Mesenchymal stem cell (in vitro differentiated cells and primary cell): ENCODE data around the gene CXCR6.

Source experiments
- DNase-seq: peaks from one replicate; pipeline ENCODE4 v3.0.0-alpha.2; 2013
- H2AFZ ChIP-seq: one replicate; pipeline ENCODE4 v1.6.1; 2013; ENCODE audit warnings: low read depth, mild to moderate bottlenecking, control low read depth, inconsistent platforms, low read length, moderate library complexity
- H2AK5ac ChIP-seq: 2 replicates; pipeline ENCODE4 v1.6.1; 2013; ENCODE audit warnings: low read length, moderate library complexity, mild to moderate bottlenecking, inconsistent platforms; ENCODE audit not compliant: severe bottlenecking
- H2BK120ac ChIP-seq: one replicate; pipeline ENCODE4 v1.6.1; 2013; ENCODE audit warnings: low read depth, mild to moderate bottlenecking, inconsistent platforms, low read length, moderate library complexity
- H2BK12ac ChIP-seq, 2 experiments: one replicate each; pipeline ENCODE4 v1.6.1; 2013; ENCODE audit warnings: inconsistent platforms in 2 of 2, low read length in 2 of 2, mild to moderate bottlenecking in 2 of 2, moderate library complexity in 2 of 2, control low read depth in 1 of 2
- H2BK15ac ChIP-seq: one replicate; pipeline ENCODE4 v1.6.1; 2013; ENCODE audit warnings: mild to moderate bottlenecking, low read depth, inconsistent platforms; ENCODE audit not compliant: poor library complexity, severe bottlenecking
- H2BK5ac ChIP-seq: 2 replicates; pipeline ENCODE4 v1.6.1; 2013; ENCODE audit warnings: low read depth, mild to moderate bottlenecking, low read length, control low read depth, inconsistent platforms; ENCODE audit not compliant: poor library complexity, severe bottlenecking
- H3K14ac ChIP-seq, 2 experiments: one replicate each; pipeline ENCODE4 v1.6.1; 2013; ENCODE audit warnings: inconsistent platforms in 2 of 2, low read length in 2 of 2, control low read depth in 1 of 2, mild to moderate bottlenecking in 1 of 2, moderate library complexity in 1 of 2
- H3K18ac ChIP-seq, 2 experiments: one replicate each; pipeline ENCODE4 v1.6.1; 2013; ENCODE audit warnings: inconsistent platforms in 2 of 2, low read length in 2 of 2, control low read depth in 1 of 2, low read depth in 1 of 2, mild to moderate bottlenecking in 1 of 2
- H3K23ac ChIP-seq, 2 experiments: one replicate each; pipeline ENCODE4 v1.6.1; 2013; ENCODE audit warnings: inconsistent platforms in 2 of 2, low read length in 2 of 2, mild to moderate bottlenecking in 2 of 2, moderate library complexity in 2 of 2, control low read depth in 1 of 2
- H3K27ac ChIP-seq: 2 replicates; pipeline ENCODE4 v1.5.1; 2013; ENCODE audit warnings: mild to moderate bottlenecking, moderate library complexity, low read length, control low read depth, inconsistent platforms; ENCODE audit not compliant: poor library complexity, severe bottlenecking
- H3K27me3 ChIP-seq, 2 experiments: 2 replicates each; pipeline versions ENCODE4 v1.6.1 to v1.7.0; 2013; ENCODE audit warnings: low read length in 2 of 2, mild to moderate bottlenecking in 2 of 2, moderate library complexity in 2 of 2, control low read depth in 1 of 2, inconsistent platforms in 1 of 2; ENCODE audit not compliant: control insufficient read depth in 1 of 2, insufficient read depth in 1 of 2
- H3K36me3 ChIP-seq, 2 experiments: 2 replicates each; pipeline versions ENCODE4 v1.6.1 to v1.7.0; 2013; ENCODE audit warnings: low read length in 2 of 2, control low read depth in 1 of 2, inconsistent platforms in 1 of 2, low read depth in 1 of 2, mild to moderate bottlenecking in 1 of 2; ENCODE audit not compliant: insufficient read depth in 2 of 2, control insufficient read depth in 1 of 2
- H3K4ac ChIP-seq, 2 experiments: one replicate each; pipeline ENCODE4 v1.6.1; 2013; ENCODE audit warnings: inconsistent platforms in 2 of 2, low read length in 2 of 2, mild to moderate bottlenecking in 2 of 2, moderate library complexity in 2 of 2, control low read depth in 1 of 2, low read depth in 1 of 2
- H3K4me1 ChIP-seq: 2 replicates; pipeline ENCODE4 v1.6.1; 2013; ENCODE audit warnings: low read depth, low read length, control low read depth; ENCODE audit not compliant: control insufficient read depth, insufficient read depth
- H3K4me2 ChIP-seq: 2 replicates; pipeline ENCODE4 v1.6.1; 2013; ENCODE audit warnings: low read length, mild to moderate bottlenecking, inconsistent platforms; ENCODE audit not compliant: poor library complexity, severe bottlenecking
- H3K4me3 ChIP-seq, 2 experiments: 2 replicates each; pipeline versions ENCODE4 v1.5.1 to v1.7.0; 2013; ENCODE audit warnings: low read length in 2 of 2, mild to moderate bottlenecking in 2 of 2, control low read depth in 1 of 2, low read depth in 1 of 2; ENCODE audit not compliant: insufficient read depth in 1 of 2
- H3K79me1 ChIP-seq: replicated peaks from 2 replicates; pipeline ENCODE4 v1.6.1; 2013; ENCODE audit warnings: mild to moderate bottlenecking, control low read depth, low read length, inconsistent platforms; ENCODE audit not compliant: poor library complexity, severe bottlenecking
- H3K9ac ChIP-seq: 2 replicates; pipeline ENCODE4 v1.7.0; 2013; ENCODE audit warnings: mild to moderate bottlenecking, low read length, moderate library complexity
- H3K9me3 ChIP-seq: 2 replicates; pipeline ENCODE4 v1.7.0; 2013; ENCODE audit warnings: mild to moderate bottlenecking, low read length; ENCODE audit not compliant: control insufficient read depth
- H4K8ac ChIP-seq: one replicate; pipeline ENCODE4 v1.6.1; 2013; ENCODE audit warnings: inconsistent platforms, mild to moderate bottlenecking, low read length, moderate library complexity
- H4K91ac ChIP-seq: one replicate; pipeline ENCODE4 v1.6.1; 2013; ENCODE audit warnings: mild to moderate bottlenecking, low read length, inconsistent platforms
- WGBS: methylation state at CpG from one replicate; pipeline ENCODE4 v1.1.7; 2013; ENCODE audit warnings: mixed read lengths; 5-methylcytosine and 5-hydroxymethylcytosine counted together

CXCR6 gene

DNA sequence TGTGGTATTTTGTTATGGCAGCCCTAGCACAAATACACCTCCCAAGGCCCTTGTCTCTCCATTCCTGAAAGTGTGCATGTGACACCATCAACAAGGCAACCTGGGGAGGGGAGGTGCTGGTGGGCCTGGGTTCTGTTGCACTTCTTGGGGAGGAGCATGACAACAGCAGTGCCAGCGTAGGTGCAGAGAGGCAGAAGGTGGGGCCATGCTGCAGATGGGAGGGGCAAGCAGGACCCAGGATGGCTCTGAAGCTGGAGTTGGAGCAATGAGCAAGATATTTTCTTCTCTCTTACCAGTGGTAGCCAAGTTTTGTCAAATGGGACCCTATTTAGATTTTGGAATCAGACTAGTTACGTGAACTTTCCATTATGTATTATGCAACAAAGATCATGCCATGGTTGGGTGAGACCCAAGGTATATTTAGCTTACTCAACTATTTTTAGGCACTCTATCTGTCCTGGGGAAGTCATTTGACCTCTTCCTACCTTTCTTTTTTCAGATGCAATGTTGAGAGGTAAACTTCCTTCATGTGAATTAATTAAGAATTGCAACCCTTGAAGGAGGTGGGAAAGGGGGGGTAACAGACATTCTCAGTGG is 49.0 kb downstream of the CXCR6 start:
- Histone ChIP-seq H3K4ac (no peak overlapping the region), H3K9ac (no peak overlapping the region), H3K14ac (no peak overlapping the region), H3K79me1 (peaks cover 49% of the 10 kb centered on the region), H4K91ac (no peak overlapping the region), H3K4me3 (peak overlapping the region in 1 of 2 experiments; percentile 22), H2BK15ac (no peak overlapping the region), H2BK12ac (no peak overlapping the region), H3K9me3 (no peaks in the 10 kb centered on the region), H2BK5ac (no peak overlapping the region), H3K23ac (no peak overlapping the region), H3K4me2 (no peak overlapping the region), H4K8ac (no peak overlapping the region), H2AK5ac (no peak overlapping the region), H3K27ac (no peak overlapping the region), H3K36me3 (peaks cover 0 to 5% of the 10 kb centered on the region in 2 experiments), H3K18ac (peak overlapping the region in 1 of 2 experiments; percentile 58), H3K4me1 (peaks cover 8% of the 10 kb centered on the region), H3K27me3 (no peaks in the 10 kb centered on the region), H2AFZ (peak overlapping the region; percentile 55), H2BK120ac (no peak overlapping the region)
- WGBS, result 80% methylated on average over 2 of the region's 2 CpGs
- no peak for DNase-seq

DNA sequence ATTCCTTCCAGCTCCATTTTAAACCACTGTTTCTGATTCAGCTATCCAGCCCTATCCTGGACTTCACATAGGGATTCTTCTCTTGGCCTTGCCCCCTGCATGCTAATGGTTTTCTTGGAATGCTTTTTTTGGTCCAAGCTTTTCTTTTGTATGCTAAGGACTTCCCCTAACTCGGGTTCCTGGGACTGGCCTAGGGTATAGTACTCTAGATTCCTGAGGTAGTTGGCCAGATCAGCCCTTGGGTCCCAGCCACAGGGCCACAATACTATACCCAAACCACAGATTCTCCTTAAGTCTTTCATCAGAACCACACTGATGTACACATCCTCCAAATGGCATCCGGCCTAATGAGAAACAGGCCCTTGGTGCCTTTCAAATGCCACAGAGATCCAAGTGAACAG is 49.6 kb downstream of the CXCR6 start:
- no peak overlapping the region for H3K27ac ChIP-seq
- no peak overlapping the region for H2AK5ac ChIP-seq
- no peak overlapping the region for H2BK12ac ChIP-seq
- H2BK120ac ChIP-seq, result no peak overlapping the region
- no peak overlapping the region for H3K14ac ChIP-seq
- peak; percentile 30 for DNase-seq
- H3K4me1 ChIP-seq, result peaks cover 7% of the 10 kb centered on the region
- no peak overlapping the region for H2BK15ac ChIP-seq
- no peak overlapping the region for H3K4me2 ChIP-seq
- H3K9me3 ChIP-seq, result no peaks in the 10 kb centered on the region
- H3K9ac ChIP-seq, result no peak overlapping the region
- H3K79me1 ChIP-seq, result peaks cover 46% of the 10 kb centered on the region
- no peak overlapping the region for H4K91ac ChIP-seq
- no peak overlapping the region for H3K4me3 ChIP-seq
- H2AFZ ChIP-seq, result no peak overlapping the region
- H3K18ac ChIP-seq, result no peak overlapping the region
- no peak overlapping the region for H3K4ac ChIP-seq
- no peaks in the 10 kb centered on the region for H3K27me3 ChIP-seq
- peaks cover 0 to 5% of the 10 kb centered on the region in 2 experiments for H3K36me3 ChIP-seq
- 69% methylated on average over 2 of the region's 2 CpGs for WGBS
- H4K8ac ChIP-seq, result no peak overlapping the region
- no peak overlapping the region for H2BK5ac ChIP-seq
- H3K23ac ChIP-seq, result no peak overlapping the region

DNA sequence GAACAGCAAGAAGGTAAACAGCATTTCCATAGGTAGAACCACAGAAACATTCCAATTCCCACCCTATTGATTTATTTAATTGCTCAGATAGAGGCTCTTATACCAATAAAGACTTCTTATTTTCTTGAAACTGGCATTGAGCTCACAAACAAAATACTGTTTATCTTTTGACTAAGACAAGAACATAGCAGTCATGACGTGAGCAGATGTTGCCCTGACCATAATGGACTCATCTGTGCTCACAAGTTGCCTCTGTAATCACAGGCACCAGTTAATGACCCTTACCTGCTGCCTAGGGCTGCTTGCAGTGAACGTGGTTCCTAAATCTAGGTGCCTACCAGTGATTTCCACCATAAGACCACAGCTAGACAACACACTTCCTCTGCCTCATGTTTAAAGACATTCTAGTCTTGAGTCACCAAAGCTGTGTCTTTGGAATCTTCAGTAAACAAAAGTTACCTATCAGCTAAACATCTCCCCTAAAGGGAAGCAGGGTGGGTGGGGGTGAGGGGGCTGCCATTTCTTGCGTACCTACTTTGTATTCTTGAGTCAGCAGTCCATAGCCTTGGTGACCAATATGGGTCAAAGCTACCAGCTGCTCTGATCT is 50.3 kb downstream of the CXCR6 start:
- H3K4me2 ChIP-seq, result no peak overlapping the region
- no peak overlapping the region for H3K18ac ChIP-seq
- no peaks in the 10 kb centered on the region for H3K9me3 ChIP-seq
- H3K9ac ChIP-seq, result no peak overlapping the region
- H3K4me3 ChIP-seq, result no peak overlapping the region
- H3K4me1 ChIP-seq, result peaks cover 3% of the 10 kb centered on the region
- no peak overlapping the region for H3K27ac ChIP-seq
- H4K91ac ChIP-seq, result no peak overlapping the region
- peaks cover 0 to 5% of the 10 kb centered on the region in 2 experiments for H3K36me3 ChIP-seq
- no peak overlapping the region for H2BK120ac ChIP-seq
- DNase-seq, result no peak
- no peak overlapping the region for H3K14ac ChIP-seq
- H3K4ac ChIP-seq, result no peak overlapping the region
- H2BK15ac ChIP-seq, result no peak overlapping the region
- WGBS, result 93% methylated on average over 3 of the region's 3 CpGs
- no peak overlapping the region for H2AFZ ChIP-seq
- H3K27me3 ChIP-seq, result no peaks in the 10 kb centered on the region
- no peak overlapping the region for H4K8ac ChIP-seq
- H3K23ac ChIP-seq, result no peak overlapping the region
- no peak overlapping the region for H2BK5ac ChIP-seq
- H3K79me1 ChIP-seq, result peaks cover 41% of the 10 kb centered on the region
- no peak overlapping the region for H2AK5ac ChIP-seq
- peak overlapping the region in 1 of 2 experiments; percentile 60 for H2BK12ac ChIP-seq

DNA sequence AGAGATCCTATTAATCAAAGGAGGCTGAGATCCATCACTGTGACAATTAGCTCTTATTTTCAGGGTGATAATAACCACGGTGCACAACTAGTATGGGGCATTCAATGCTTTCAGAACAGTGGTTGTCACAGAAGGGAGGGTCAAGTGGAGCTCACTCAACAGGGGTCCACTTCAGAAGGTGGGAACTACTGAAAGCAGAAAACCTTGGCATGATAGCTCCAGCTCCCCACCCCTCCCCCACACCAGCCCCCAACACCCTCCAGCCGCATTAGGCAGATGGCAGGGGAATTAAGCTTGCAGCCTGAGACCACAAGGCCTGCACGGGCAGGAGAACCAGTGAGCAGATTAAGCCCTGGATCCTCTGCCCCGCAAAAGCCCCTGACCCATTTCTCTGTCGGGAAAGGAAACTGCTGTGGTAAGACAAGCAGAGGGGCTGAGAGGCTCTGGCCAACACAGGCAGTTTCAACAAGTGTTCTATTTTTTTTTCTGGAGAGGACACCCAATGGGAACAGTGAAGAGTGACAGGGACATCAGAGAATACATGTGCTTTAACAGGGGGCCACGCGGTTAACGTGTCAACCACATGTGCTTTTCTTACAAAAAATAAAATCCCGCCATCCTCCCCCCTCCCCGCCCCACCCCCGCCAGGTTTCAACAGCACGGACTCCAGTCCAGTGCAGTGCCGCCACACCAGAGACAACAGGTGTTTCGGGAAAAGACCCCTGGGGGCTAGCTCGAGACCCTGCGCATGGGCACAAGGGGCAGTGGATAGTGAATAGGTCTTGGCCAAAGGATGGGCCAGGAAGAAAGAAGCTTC is 51.4 kb downstream of the CXCR6 start:
- no peak for DNase-seq
- Histone ChIP-seq H2BK15ac (no peak overlapping the region), H3K23ac (no peak overlapping the region), H3K4me2 (peak overlapping the region; percentile 81), H3K4ac (no peak overlapping the region), H3K4me3 (peak overlapping the region; percentile 71 to 92), H2BK120ac (no peak overlapping the region), H2BK5ac (no peak overlapping the region), H3K36me3 (peaks cover 0 to 5% of the 10 kb centered on the region in 2 experiments), H3K9ac (peak overlapping the region; percentile 93), H4K91ac (no peak overlapping the region), H3K27me3 (no peaks in the 10 kb centered on the region), H2BK12ac (peak overlapping the region in 1 of 2 experiments; percentile 21), H3K4me1 (peaks cover 3% of the 10 kb centered on the region), H2AFZ (peak overlapping the region; percentile 55), H4K8ac (no peak overlapping the region), H3K27ac (no peak overlapping the region), H3K14ac (peak overlapping the region in 1 of 2 experiments; percentile 26), H3K18ac (peak overlapping the region in 1 of 2 experiments; percentile 40), H2AK5ac (no peak overlapping the region), H3K79me1 (peaks cover 34% of the 10 kb centered on the region), H3K9me3 (no peaks in the 10 kb centered on the region)
- 25% methylated on average over 16 of the region's 16 CpGs for WGBS
